Measurements from ENCODE around the gene CCDC197.

DNA sequence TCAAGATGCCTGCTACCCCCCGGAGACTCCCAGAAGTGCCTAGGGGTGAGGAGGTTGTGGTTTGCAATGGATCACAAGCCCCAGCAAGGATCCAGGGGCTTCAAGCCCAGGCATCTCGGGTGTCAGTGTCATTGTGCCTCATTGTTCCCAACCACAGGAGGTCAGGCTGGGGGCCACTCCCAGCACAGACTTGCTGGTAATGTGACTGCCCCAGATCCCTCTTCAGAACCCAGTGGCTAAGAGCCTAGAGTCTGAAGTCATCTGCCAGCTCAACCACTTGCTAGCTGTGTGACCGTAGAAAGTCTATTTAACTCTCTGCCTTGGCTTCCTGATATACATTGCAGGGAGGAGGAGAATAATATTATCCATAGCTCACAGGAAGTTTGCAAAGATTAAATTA lies 13.0 kb upstream of the CCDC197 start:
- TF ChIP-seq GATA3 (IDR thresholded peaks at IDR 0.05; ENCODE audit: low read depth, low read length): no peak
- no peak for TF ChIP-seq GATA2 (IDR thresholded peaks at IDR 0.05; ENCODE audit: low read depth, low read length)
